NK-92 (cell line): ENCODE results near the gene DOCK8.

ENCODE experiments used
- DNase-seq: peaks from one replicate; lab custom pipeline; 2025; ENCODE audit not compliant: unreplicated experiment; lab: John Stamatoyannopoulos, UW

DOCK8 gene

GRCh38 chr9:304519-305185, 90.0 kb downstream of the DOCK8 start:
- no peak for DNase-seq

DNA sequence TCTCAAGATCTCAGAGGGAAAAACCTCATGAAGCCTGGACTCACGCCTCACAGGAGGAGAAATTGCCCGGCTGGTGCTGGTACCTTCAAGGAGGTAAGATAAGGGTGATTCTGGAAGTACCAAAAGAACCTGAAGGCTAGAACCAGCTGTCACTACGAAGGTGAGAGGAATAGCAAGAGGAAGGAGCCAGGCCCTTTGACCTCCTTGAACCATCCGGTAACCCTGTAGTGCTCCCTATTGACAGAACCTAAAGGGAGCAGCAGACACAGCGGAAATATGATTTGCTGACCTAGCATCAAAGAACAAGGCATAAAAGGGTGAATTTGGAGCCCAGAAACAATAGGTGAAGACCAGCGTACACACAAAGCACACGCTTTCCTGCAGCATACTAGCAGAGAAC, 92.2 kb downstream of the DOCK8 start:
- no peak for DNase-seq

DNA sequence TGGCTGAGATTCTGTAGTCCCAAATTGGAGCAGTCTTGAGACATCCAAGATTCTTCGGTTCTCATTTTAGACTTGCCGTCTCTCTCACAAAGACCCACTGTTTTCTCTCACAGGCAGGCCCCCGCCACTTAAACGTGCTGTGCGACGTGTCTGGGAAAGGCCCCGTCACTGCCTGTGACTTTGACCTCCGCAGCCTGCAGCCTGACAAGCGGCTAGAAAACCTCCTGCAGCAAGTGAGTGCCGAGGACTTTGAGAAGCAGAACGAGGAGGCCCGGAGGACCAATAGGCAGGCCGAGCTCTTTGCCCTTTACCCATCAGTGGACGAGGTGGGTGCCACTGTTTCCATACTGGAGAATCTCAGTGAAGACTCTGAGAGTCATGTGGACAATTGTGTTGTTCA, 97.2 kb downstream of the DOCK8 start:
- no peak for DNase-seq

DNA sequence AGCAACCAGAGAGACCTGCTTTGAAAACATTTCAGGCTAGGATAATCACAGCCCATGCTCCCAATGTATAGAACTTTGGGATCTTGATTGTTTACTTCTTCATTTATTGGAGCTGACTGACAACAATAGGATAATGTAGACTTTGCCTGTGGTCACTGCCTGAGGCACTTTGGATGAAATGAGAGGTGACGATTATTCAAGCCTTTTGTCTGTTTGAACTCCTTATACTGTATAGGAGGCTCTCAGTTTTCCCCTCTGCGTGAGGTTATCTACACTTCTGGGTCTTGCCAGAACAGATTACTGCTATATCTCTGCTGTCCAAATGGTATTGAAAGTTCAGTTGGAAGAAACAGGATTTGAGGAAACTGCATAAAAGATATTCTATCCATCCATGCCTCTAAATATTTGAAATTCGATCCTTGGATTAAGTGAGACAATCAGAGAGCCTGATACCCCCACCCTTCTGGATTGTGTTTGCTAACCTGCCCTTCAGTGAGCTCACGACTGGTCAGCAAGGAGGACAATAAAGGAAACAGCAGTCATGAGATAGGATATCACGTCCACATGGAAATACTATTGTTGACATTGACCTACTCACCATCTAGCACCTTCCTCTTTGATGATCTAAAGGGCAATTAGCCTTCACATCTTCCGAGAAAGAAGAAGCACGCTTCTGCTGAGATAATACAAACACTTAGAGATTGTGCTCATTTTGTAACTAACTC, 98.1 kb downstream of the DOCK8 start:
- no peak for DNase-seq

DNA sequence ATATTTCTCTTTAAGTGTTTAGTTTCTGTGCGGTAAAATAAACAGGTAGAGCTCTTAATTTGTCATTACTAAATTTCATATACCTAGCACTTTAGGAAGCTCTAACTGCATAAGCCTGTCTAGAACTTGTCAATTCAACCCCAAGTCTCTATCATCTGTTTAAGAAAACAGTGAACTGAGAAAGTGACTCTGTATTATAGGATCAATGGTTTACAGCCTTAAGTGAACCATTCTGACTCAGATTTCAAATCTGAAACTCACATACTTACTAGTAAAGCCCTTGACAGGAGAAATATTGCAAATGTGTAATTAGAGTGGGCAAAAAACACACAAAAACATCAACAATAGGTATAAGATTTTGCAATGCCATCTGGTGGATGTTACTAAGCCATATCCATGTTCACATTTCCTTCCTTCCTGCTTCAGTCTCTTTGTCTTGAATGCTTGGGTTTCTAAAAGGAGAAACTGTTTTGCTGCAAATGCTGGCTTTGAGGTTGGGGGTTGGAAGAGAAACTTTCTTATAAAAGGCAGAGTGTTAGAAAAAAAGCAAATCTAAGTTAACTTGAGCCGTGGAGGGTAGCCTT, 101.8 kb downstream of the DOCK8 start:
- no peak for DNase-seq

GRCh38 chr9:318646-319045, 104.0 kb downstream of the DOCK8 start:
- no peak for DNase-seq

DNA sequence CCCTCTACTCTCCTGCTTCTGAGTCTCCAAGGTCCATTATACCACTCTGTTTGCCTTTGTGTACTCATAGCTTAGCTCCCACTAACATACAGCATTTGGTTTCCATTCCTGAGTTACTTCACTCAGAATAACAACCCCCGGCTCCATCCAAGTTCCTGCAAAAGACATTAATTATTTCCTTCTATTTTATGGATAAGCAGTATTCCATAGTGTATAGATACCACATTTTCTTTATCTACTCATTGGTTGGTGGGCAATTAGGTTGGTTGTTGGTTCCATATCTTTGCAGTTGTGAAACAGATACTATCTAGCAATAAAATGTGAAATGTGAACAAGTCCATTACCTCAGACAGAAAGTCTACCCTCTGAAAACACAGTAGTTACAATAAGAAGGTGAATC, 110.3 kb downstream of the DOCK8 start:
- no peak for DNase-seq

- DNase-seq = no peak
Observed at GRCh38 chr9:326667-327066, 112.0 kb downstream of the DOCK8 start.

- DNase-seq = no peak
Observed at GRCh38 chr9:328453-328852, 113.8 kb downstream of the DOCK8 start.

DNA sequence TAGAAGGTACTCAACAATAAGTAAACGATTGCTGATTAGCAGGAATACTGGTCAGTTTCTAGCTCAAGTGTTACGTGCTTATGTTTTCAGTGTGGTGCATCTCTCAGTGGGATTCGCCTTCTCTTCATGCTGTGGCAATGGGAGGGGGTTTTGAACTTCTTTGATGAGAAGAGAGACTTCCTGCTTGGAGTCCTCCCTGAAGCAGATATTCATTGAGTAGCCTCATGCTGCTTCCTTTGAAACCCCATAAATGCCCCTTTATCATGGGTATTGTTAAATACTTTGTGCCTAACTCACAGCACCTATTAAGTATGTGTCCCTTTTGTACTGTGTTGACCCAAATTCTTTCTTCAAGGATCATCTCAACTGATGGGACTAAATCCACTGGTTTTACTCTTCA, 116.5 kb downstream of the DOCK8 start:
- DNase-seq = no peak

GRCh38 chr9:335373-335772, 120.7 kb downstream of the DOCK8 start:
- DNase-seq = no peak

GRCh38 chr9:336039-336438, 121.4 kb downstream of the DOCK8 start:
- no peak for DNase-seq

DNA sequence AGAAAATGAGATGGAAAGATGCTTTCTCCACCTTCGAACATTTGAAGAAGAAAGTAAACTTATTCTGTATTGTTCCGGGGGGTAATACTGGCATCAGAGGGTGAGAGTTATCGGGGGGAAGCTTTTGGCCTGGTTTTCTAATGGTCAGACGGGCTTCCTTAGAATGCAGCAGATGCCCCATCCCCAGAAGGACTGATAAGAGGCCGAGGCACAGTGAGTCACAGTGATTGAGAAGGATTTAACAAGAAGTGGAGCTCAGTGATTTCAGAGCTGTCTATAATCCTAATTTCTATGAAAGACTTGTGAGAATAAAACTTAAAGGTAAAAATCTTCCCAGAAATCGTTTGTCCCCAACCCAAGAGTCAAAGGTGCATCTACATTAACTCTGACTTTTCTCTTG, 123.9 kb downstream of the DOCK8 start:
- no peak for DNase-seq

DNA sequence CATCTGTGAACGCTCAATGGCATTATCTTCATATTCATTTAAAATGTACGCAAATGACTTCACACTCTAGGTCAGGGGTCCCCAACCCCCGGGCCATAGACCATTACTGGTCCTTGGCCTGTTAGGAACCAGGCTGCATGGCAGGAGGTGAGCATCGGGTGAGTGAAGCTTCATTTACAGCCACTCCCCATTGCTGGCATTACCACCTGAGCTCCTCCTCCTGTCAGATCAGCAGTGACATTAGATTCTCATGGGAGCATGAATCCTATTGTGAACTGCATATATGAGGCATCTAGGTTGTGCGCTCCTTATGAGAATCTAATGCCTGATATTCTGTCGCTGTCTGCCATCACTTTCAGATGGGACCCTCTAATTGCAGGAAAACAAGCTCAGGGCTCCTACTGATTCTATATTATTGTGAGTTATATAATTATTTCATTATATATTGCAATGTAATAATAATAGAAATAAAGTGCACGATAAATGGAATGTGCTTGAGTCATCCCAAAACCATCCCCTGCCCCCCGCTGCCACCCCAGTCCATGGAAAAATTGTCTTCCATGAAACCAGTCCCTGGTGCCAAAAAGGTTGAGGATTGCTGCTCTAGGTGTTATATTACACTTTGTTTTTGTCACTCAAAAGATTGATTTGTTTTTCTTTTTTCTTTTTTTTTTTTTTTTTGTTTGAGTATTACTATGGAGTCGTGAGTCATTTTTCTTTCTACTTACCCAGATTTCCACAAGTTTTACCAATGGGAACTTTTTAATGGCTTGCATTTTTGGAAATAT, 127.2 kb downstream of the DOCK8 start:
- DNase-seq = no peak

DNA sequence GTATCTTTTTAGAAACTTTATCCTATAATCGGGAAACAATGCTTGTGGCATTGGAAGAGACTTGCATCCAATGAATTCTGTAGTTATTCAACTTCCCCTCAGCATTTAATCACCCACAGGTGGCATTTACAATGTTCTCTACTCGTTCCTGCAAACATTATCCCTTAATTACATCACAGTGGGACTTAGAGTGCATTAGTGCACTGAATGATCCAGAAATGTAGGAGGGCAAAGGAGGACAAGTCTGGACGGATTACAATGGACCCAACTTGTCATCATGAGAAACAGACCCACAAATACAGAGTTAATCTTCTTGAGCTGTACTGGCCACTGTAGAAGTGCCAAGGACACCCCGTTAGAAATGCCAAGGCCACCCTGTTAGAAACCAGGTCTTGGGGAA, 129.1 kb downstream of the DOCK8 start:
- no peak for DNase-seq

- no peak for DNase-seq
Observed at GRCh38 chr9:346111-346571, 131.5 kb downstream of the DOCK8 start.

DNA sequence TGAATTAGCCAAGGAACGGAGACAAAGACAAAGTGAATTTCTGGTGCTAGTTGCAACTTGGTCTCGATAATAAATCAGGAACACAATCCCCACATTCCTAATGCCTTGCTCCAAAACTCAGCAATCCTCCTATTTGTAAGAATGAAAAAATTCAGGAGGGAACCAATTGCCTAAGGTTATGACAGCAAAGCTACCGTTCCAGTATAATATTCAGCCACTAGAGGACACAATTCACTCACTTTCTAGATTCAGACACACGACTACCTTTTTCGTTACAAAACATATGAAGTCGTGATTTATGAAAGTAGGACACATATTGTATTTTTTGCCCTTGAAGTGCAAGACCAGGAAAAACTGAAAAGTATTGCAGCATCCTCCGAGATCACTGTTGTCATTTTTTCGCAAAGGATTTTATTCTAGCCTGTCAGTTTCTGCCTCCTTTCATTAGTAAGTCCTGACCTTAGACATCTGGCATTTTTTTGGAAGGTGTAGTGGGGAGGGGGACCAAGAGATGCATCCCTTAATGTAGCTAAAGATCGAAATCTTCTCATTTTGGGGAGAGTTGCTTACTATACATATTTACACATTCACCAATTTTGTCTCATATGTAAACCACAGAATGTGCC, 133.1 kb downstream of the DOCK8 start:
- DNase-seq = no peak

DNA sequence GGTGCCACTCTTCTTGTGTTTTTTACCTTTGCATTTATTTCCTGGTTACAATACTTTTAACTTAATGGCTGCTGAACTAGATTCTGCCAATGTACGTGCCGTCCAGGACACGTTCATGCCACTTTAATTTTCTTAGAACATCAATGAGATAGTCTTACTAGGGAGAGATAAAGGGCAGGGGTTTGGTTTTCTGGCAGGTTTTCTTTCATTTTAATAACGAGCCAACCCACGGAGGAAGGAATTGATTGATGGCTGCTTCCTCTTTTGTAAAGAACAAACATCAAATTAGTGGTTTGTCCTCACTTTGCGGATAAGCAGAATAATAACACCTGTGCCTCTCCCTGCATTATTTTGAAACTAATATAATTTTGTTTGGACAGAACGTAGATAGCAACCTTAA, 135.7 kb downstream of the DOCK8 start:
- DNase-seq = no peak

GRCh38 chr9:351916-352315, 137.3 kb downstream of the DOCK8 start:
- no peak for DNase-seq

DNA sequence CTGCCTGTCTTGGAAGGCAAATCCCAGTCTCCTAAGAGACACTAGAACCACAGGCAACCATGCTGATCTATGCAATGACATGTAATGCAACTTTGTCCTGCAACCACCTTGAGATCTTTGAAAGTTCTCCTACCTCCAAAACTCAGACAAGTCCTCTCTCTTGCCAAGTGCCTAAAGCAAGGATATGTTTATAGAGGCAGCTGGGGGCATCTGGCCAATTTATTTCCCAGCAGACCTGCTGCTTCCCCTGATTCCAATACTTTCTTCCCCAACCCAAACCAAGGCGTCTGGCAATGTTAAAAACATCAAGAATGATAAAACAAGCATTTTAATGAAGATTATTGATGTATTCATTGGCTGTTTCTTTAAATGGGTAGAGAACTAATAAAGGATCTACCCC, 138.4 kb downstream of the DOCK8 start:
- DNase-seq = no peak

DNA sequence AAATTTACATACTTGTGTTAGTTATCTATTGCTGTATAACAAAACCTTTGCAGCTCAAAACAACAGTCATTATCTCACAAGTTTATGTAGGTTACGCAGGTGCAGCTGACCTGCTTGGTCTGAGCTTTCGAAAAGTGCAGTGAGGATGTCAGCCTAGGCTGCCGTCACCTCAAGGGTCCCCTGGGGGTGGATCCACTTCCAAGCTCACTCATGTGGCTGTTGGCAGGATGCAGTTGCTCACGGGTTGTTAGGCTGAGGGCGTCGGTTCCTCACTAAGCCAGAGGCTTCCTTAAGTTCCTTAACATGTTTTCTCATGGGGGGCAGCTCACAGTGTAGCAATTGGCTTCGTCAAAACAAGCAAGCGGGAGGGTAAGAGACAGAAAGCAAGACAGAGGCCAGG, 139.8 kb downstream of the DOCK8 start:
- no peak for DNase-seq
